Astrocyte of the hippocampus (primary cell): ENCODE results near the gene NT5C2.

Experiments
- DNase-seq: peaks from one replicate; pipeline ENCODE4 v3.0.0; 2011; ENCODE audit warnings: low read depth, low spot score

The NT5C2 gene

DNA sequence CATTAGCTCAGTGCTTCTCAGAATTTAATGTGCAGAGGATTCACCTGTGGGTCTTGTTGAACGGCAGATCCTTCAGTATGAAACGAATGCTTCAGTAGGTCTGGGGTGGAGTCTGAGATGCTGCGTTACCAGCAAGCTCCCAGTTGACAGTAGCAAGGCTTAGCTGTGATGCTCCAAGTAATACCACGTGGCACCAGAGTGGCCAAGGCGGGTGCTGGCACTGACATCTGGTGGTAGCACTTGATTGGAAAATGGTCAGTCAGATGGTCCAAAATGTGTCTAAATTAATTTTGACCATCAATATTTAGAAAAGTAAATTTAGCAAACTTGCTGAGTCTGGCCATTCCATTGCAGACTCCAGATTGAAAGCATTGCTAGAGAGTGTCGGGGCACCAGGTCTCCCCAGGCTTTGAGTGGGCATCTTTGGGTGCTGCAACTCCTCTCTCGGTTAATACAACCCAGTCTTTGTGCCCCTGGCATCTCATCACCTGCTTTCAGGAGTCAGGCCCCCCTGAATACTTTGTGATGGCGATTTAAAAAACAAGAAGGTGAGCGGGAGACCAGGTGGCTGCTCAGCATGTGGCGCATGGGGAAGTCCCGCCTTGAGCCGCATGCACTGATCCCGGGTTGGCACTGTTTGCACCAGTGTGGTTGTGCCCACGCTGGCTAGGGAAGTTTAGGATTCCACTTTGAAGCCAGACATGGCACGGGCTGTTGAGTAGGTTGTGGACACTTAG, 130.1 kb downstream of the NT5C2 start:
- DNase-seq = no peak

GRCh38 chr10:103060575-103060974, 132.5 kb downstream of the NT5C2 start:
- no peak for DNase-seq

DNA sequence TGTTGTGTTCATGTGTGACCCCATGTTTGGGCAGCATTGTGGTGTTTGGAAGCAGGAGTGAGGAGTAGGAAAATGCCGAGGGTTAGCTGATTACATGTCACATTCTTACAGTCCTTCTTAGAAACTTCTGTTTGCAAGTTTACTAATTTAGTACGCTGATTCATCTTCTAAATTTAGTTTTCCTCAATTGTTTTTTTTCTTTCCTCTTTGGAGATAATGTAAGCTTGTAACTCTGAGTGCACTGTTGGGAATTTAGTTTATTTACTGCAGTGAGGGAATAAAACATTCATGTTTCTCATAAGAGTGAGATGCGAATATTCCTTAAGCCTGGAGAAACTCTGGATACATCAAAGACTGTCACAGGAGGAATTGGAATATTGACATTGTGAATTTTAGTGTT, 135.0 kb downstream of the NT5C2 start:
- DNase-seq = no peak

DNA sequence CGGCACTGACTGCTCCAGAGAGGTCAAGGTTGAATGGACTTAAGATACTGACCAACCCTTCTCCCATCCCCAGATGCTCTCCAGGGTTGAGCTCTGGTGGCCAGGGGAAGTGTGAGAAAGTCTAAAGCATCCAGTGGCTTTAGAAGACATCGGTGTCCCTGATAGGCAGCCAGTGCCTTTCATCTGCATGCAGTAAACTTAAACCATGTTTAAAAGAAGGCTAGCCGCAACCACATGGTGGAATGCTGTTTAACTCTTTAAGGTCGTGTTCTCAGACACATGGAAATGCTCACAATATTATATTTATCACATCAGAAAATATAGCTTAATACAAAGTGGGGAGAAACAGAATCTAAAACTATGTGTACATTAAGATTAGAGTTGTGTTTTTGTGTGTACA, 138.0 kb downstream of the NT5C2 start:
- no peak for DNase-seq

DNA sequence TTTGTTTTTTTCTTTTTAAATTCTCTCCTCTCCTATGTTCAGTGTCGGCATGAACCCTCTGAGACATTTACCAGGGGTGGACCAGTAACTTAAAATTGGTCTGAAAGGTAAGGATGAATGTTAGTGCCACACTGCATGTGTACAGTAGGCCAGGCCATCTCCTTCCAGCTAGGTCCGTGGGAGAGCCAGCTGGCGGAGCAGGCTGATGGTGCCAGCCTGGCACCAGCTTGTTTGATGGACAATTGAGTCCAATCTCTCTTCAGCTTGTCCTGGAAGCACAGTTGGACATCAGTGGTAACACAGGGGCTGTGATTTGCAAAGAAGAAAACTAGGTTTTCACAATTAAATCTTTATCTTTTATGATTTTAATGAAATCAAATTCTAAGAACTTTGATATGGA, 138.5 kb downstream of the NT5C2 start:
- no peak for DNase-seq

GRCh38 chr10:103053659-103054581, 139.2 kb downstream of the NT5C2 start:
- DNase-seq = peak; percentile 81

DNA sequence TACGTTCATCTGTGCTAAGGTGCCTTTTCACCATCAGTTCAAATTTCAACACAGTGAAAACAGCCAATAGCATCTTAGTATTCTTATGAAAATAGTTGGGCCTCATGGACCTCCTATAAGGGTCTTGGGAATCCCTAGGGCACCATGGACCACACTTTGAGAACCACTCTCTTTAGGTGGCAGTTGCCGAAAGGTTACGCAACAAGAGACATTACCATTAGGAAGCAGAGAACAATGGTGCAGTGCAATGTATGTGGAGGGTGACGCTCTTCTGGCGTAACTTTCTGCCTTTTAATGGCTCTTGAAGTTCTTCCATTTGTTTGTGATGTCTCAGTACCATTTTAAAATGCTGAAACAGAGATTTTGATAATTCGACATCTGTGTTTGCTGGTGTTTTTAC, 143.8 kb downstream of the NT5C2 start:
- DNase-seq = no peak

DNA sequence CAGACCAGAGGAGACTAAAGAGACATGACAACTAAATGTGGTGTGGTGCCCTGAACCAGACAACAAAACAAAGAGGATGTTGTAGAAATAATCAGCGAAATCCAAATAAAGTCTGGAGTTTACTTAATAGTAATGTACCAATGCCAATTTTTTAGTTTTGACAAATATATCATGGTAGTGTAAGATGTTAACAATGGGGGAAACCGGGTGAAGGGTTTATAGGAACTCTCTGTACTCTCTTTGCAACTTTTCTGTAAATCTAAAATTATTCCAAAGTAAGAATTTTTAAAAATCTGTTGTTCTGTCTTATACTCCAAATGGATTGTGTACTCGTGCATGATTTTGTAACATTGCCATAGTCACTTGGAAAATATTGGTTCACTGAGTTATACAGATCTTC, 145.7 kb downstream of the NT5C2 start:
- no peak for DNase-seq

DNA sequence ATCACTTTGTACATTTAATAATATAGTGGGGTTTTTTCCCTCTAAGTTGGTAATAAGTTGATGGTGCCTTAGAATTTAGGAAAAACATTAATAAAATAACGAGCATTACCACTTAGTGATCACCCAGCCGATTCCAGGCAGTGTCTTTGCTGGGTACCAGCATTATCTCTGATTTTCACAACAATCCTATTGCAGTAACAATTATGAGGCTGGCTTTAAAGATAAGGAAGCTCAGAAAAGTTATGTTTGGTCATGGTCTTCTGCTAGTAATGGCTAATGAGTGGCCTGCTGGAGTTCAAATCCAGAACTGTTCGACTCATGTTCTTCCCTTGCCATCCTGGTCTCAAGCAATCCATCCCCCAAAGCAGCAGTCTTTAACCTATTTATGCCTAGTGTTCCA, 147.1 kb downstream of the NT5C2 start:
- DNase-seq = no peak

DNA sequence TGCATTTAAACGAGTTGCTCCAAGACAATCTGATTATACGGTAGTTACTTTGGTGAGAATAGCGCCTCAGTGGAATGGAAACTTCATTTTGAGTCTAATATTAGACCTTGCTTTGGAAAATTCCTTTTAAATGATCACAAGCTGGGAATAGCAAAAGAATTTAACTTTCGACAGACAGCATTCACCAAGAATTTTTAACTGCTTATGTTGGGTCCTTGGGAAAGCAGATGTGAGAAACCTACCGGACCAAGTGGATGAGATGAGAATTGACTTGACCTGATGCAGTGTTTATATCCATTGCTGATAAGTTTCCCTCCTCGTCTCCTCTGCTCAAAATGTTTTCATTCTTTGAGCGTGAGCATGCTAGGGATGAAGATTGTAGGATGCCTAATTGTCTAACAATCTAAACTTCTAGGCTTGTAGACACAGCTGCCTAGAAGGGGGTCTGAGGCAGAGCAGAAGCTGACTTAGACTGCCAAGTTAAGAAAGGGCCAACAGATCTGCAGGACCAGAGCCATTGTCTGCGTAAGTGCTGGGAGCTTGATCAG, 148.1 kb downstream of the NT5C2 start:
- DNase-seq = peak; percentile 80

GRCh38 chr10:103042908-103043307, 150.2 kb downstream of the NT5C2 start:
- DNase-seq = no peak

GRCh38 chr10:103042129-103042528, 150.9 kb downstream of the NT5C2 start:
- DNase-seq = no peak

GRCh38 chr10:103041391-103041790, 151.7 kb downstream of the NT5C2 start:
- no peak for DNase-seq

DNA sequence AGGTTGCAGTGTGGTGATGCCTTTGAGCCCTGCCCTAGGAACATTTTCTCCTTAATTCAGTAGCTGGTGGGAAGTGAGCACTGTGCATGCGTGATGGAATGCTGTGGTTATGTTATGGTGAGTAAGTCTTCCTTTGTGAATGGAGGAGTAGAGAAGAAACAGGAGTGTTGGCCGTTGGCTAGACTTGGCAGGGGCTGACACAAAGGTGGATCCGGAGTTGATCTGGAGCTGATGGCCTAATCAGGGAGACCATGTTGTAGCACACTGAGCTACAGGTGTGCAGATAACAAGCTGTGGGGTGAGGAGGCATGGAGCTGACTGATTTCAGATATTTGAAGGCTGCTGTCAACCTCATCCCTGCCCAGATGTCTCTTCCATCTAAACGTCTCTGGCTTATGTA, 152.7 kb downstream of the NT5C2 start:
- DNase-seq = peak; percentile 93

GRCh38 chr10:103038570-103038969, 154.5 kb downstream of the NT5C2 start:
- DNase-seq = no peak
